ENCODE data around the gene DIS3L2. TPM values are rescaled to one million over a fixed set of nuclear protein-coding genes. Genes with fewer than 3 reads are reported as not detected.
A peak's percentile ranks its signal among the peaks of the same experiment; 100 is the strongest.

The DIS3L2 gene
- total RNA-seq, 2 donors from 2014 or later: 21.7 to 22.2 TPM

- intact Hi-C loops (cut with DNase I): no loop called here
- DNase-seq (ENCODE audit: low spot score): no peak
Measured at GRCh38 chr2:232203166-232203891, 241.8 kb downstream of the DIS3L2 start.

- DNase-seq (ENCODE audit: low spot score): no peak
- intact Hi-C loops (cut with DNase I): no loop called here
Measured at GRCh38 chr2:232203936-232204335, 242.4 kb downstream of the DIS3L2 start.

- DNase-seq (ENCODE audit: low spot score): no peak
- intact Hi-C loops (cut with DNase I): no loop called here
Measured at GRCh38 chr2:232204457-232204931, 243.0 kb downstream of the DIS3L2 start.

- intact Hi-C loops (cut with DNase I): no loop called here
- DNase-seq (ENCODE audit: low spot score): no peak
Measured at GRCh38 chr2:232207174-232207573, 245.7 kb downstream of the DIS3L2 start.

- intact Hi-C loops (cut with DNase I): no loop called here
- no peak for DNase-seq (ENCODE audit: low spot score)
Measured at GRCh38 chr2:232210306-232210705, 248.8 kb downstream of the DIS3L2 start.

- intact Hi-C loops (cut with DNase I): no loop called here
- no peak for DNase-seq (ENCODE audit: low spot score)
Measured at GRCh38 chr2:232211743-232212686, 250.5 kb downstream of the DIS3L2 start.

GRCh38 chr2:232213176-232213575 lies 251.7 kb downstream of the DIS3L2 start:
- DNase-seq (ENCODE audit: low spot score): no peak
- intact Hi-C loops (cut with DNase I): no loop called here

GRCh38 chr2:232214053-232214452 lies 252.5 kb downstream of the DIS3L2 start:
- intact Hi-C loops (cut with DNase I): no loop called here

GRCh38 chr2:232216028-232216427 lies 254.5 kb downstream of the DIS3L2 start:
- intact Hi-C loops (cut with DNase I): no loop called here
- no peak for DNase-seq (ENCODE audit: low spot score)

More at GRCh38 chr2:232214053-232214452, 252.5 kb downstream of the DIS3L2 start:
- DNase-seq (ENCODE audit: low spot score): no peak

GRCh38 chr2:232218778-232219495 lies 257.4 kb downstream of the DIS3L2 start:
- intact Hi-C loops (cut with DNase I): no loop called here
- DNase-seq (ENCODE audit: low spot score): no peak

GRCh38 chr2:232219496-232219870 lies 258.0 kb downstream of the DIS3L2 start:
- intact Hi-C loops (cut with DNase I): no loop called here
- DNase-seq (ENCODE audit: low spot score): no peak

GRCh38 chr2:232219932-232220331 lies 258.4 kb downstream of the DIS3L2 start:
- intact Hi-C loops (cut with DNase I): no loop called here
- DNase-seq (ENCODE audit: low spot score): no peak

GRCh38 chr2:232225429-232225828 lies 263.9 kb downstream of the DIS3L2 start:
- intact Hi-C loops (cut with DNase I): no loop called here
- DNase-seq (ENCODE audit: low spot score): no peak

GRCh38 chr2:232225895-232226294 lies 264.4 kb downstream of the DIS3L2 start:
- intact Hi-C loops (cut with DNase I): no loop called here

GRCh38 chr2:232228332-232228731 lies 266.8 kb downstream of the DIS3L2 start:
- DNase-seq (ENCODE audit: low spot score): no peak
- intact Hi-C loops (cut with DNase I): no loop called here

More at GRCh38 chr2:232225895-232226294, 264.4 kb downstream of the DIS3L2 start:
- no peak for DNase-seq (ENCODE audit: low spot score)

- DNase-seq (ENCODE audit: low spot score): peak; percentile 86
- intact Hi-C loops (cut with DNase I): no loop called here
Measured at GRCh38 chr2:232228971-232229894, 267.7 kb downstream of the DIS3L2 start.

- no peak for DNase-seq (ENCODE audit: low spot score)
- intact Hi-C loops (cut with DNase I): no loop called here
Measured at GRCh38 chr2:232229911-232230310, 268.4 kb downstream of the DIS3L2 start.

- intact Hi-C loops (cut with DNase I): no loop called here
- DNase-seq (ENCODE audit: low spot score): no peak
Measured at GRCh38 chr2:232230560-232230959, 269.0 kb downstream of the DIS3L2 start.

- no peak for DNase-seq (ENCODE audit: low spot score)
- intact Hi-C loops (cut with DNase I): no loop called here
Measured at GRCh38 chr2:232231554-232231953, 270.0 kb downstream of the DIS3L2 start.
